Measurements from ENCODE around the gene RHBDD3. TPM values are rescaled to one million over a fixed set of nuclear protein-coding genes. Genes with fewer than 3 reads are reported as not detected.
A peak's percentile ranks its signal among the peaks of the same experiment; 100 is the strongest.

RHBDD3 gene
- total and polyA plus RNA-seq, 9 of the 15 experiments (the other 6 are each of a cell fraction or from before 2014, with no cell fraction given), result 0.32 to 35.6 (median 14.0) TPM

DNA sequence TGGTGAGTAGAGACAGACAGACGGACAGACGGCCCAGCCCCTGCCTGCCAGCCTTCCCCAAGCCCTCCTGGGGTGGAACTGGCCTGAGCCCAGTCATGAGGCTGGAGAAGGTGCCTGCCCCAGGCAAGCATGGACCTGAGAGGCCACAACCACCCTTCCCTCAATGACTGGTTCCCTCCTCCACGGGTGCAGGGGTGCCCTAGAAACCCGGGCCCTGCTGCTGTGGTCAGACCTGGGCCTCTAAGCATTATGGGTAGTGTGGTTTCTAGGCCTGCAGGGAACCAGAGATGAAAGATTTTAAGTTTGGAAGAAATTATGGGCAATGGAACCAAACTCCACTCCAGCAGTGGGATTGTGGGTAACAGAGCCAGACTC, 13.5 kb downstream of the RHBDD3 start:
- Histone ChIP-seq H3K9me1 (ENCODE audit: control insufficient read depth, insufficient read depth, low read length) (no peaks in the 10 kb centered on the region), H2AFZ (ENCODE audit: low read depth, low read length) (no peak overlapping the region), H3K79me2 (ENCODE audit: control insufficient read depth, insufficient read depth, low read length) (no peaks in the 10 kb centered on the region), H3K27ac (ENCODE audit: extremely low read depth, low read depth, low read length) (no peak overlapping the region), H3K4me2 (ENCODE audit: insufficient read depth, low read length) (no peak overlapping the region), H3K9me3 (replicated peaks; ENCODE audit: control insufficient read depth, insufficient read depth, low read depth, low read length) (no peaks in the 10 kb centered on the region), H3K9ac (ENCODE audit: insufficient read depth in 1 of 2, low read depth in 2 of 2, low read length in 2 of 2) (no peak overlapping the region), H3K27me3 (ENCODE audit: control insufficient read depth in 2 of 2, insufficient read depth in 2 of 2, low read length in 2 of 2) (no peaks in the 10 kb centered on the region), H3K36me3 (ENCODE audit: control insufficient read depth, insufficient read depth, low read length) (no peaks in the 10 kb centered on the region), H4K20me1 (replicated peaks; ENCODE audit: control insufficient read depth, insufficient read depth, low read length) (no peaks in the 10 kb centered on the region), H3K4me3 (no peak overlapping the region), H3K4me1 (replicated peaks in 1 of 2; ENCODE audit: control insufficient read depth in 2 of 2, insufficient read depth in 2 of 2, low read length in 2 of 2) (peaks cover 0 to 16% of the 10 kb centered on the region in 2 experiments; a peak in 2 of 5 replicates)
- ChIA-PET CTCF (ENCODE audit: low intra/inter-chr PET ratio) (no interaction called here), POLR2A (interaction anchor here (1.6 kb wide), 1 partner anchor 11 kb away, joined by 3 read pairs; no protein-coding TSS in a partner anchor)
- WGBS (ENCODE audit: insufficient coverage, low coverage, missing lambda C conversion rate), result no CpG with 5 or more reads among the region's 4 CpGs
- TF ChIP-seq XRCC4 (IDR thresholded peaks at IDR 0.05; ENCODE audit: extremely low read depth, insufficient read depth, insufficient read length), result no peak
- TF ChIP-seq RBM15 (IDR thresholded peaks at IDR 0.05; ENCODE audit: insufficient read depth, low read length), result no peak
- TF ChIP-seq FOS (IDR thresholded peaks at IDR 0.05; ENCODE audit: extremely low read depth, insufficient read length), result no peak
- no peak for TF ChIP-seq KLF1 (tag; IDR thresholded peaks at IDR 0.05)
- TF ChIP-seq HNRNPK (IDR thresholded peaks at IDR 0.05; ENCODE audit: low read depth, low read length, poor library complexity, severe bottlenecking), result no peak
- TF ChIP-seq TARDBP (IDR thresholded peaks at IDR 0.05), result no peak
- no peak for TF ChIP-seq ZC3H11A (IDR thresholded peaks at IDR 0.05; ENCODE audit: low read depth, low read length)
- TF ChIP-seq ZNF586 (CRISPR knock-in tag; conservative IDR thresholded peaks at IDR 0.05), result no peak
- no peak for TF ChIP-seq ZNF551 (CRISPR knock-in tag; IDR thresholded peaks at IDR 0.05)
- TF ChIP-seq, protein P1, sequence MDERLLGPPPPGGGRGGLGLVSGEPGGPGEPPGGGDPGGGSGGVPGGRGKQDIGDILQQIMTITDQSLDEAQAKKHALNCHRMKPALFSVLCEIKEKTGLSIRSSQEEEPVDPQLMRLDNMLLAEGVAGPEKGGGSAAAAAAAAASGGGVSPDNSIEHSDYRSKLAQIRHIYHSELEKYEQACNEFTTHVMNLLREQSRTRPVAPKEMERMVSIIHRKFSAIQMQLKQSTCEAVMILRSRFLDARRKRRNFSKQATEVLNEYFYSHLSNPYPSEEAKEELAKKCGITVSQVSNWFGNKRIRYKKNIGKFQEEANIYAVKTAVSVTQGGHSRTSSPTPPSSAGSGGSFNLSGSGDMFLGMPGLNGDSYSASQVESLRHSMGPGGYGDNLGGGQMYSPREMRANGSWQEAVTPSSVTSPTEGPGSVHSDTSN (CRISPR knock-in tag; IDR thresholded peaks at IDR 0.05; ENCODE audit: low read depth), result no peak
- TF ChIP-seq, protein P1 (tag; conservative IDR thresholded peaks at IDR 0.05; ENCODE audit: low read depth), result no peak
- TF ChIP-seq, protein P2, sequence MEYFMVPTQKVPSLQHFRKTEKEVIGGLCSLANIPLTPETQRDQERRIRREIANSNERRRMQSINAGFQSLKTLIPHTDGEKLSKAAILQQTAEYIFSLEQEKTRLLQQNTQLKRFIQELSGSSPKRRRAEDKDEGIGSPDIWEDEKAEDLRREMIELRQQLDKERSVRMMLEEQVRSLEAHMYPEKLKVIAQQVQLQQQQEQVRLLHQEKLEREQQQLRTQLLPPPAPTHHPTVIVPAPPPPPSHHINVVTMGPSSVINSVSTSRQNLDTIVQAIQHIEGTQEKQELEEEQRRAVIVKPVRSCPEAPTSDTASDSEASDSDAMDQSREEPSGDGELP (CRISPR knock-in tag; IDR thresholded peaks at IDR 0.05; ENCODE audit: borderline replicate concordance), result no peak
- no peak for TF ChIP-seq RAD21 (CRISPR knock-in tag; conservative IDR thresholded peaks at IDR 0.05 in 1 of 2, IDR thresholded peaks at IDR 0.05 in 1 of 2)
- TF ChIP-seq, protein P3, sequence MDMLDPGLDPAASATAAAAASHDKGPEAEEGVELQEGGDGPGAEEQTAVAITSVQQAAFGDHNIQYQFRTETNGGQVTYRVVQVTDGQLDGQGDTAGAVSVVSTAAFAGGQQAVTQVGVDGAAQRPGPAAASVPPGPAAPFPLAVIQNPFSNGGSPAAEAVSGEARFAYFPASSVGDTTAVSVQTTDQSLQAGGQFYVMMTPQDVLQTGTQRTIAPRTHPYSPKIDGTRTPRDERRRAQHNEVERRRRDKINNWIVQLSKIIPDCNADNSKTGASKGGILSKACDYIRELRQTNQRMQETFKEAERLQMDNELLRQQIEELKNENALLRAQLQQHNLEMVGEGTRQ (CRISPR knock-in tag; IDR thresholded peaks at IDR 0.05), result no peak
- no peak for TF ChIP-seq CBFA2T2 (conservative IDR thresholded peaks at IDR 0.05)
- no peak for FAIRE-seq
- in situ Hi-C loops (cut with MboI), result loop anchor here (10.0 kb wide), 1 partner anchor 399 kb away; no protein-coding TSS in a partner anchor
- BruUV-seq (replicated peaks), result no TSS peak
- intact Hi-C loops (cut with micrococcal nuclease), result no loop called here
- ATAC-seq, result no peak
- DNase-seq (ENCODE audit: extremely low read depth in 1 of 4, low spot score in 3 of 4), result peak in 1 of 4 experiments; percentile 1

Data from K562 (cell line).